NCI-H526 treated with DMSO at 0.1 percent for 48 hours (cell line): ENCODE results near the gene NOX3.

Source experiments
- DNase-seq: peaks from one replicate; lab custom pipeline; 2025; lab: John Stamatoyannopoulos, UW

NOX3 gene

GRCh38 chr6:155432293-155432692, 23.3 kb downstream of the NOX3 start:
- no peak for DNase-seq

GRCh38 chr6:155429321-155429893, 26.2 kb downstream of the NOX3 start:
- no peak for DNase-seq

GRCh38 chr6:155426408-155426945, 29.2 kb downstream of the NOX3 start:
- DNase-seq: no peak

GRCh38 chr6:155424181-155424580, 31.5 kb downstream of the NOX3 start:
- no peak for DNase-seq

- no peak for DNase-seq
Measured at GRCh38 chr6:155422635-155423034, 33.0 kb downstream of the NOX3 start.

- no peak for DNase-seq
Measured at GRCh38 chr6:155420492-155420891, 35.1 kb downstream of the NOX3 start.

- no peak for DNase-seq
Measured at GRCh38 chr6:155419161-155419560, 36.5 kb downstream of the NOX3 start.

- DNase-seq: no peak
Measured at GRCh38 chr6:155418017-155418761, 37.5 kb downstream of the NOX3 start.

- no peak for DNase-seq
Measured at GRCh38 chr6:155417454-155417853, 38.2 kb downstream of the NOX3 start.

GRCh38 chr6:155415953-155416352, 39.7 kb downstream of the NOX3 start:
- no peak for DNase-seq

- no peak for DNase-seq
Measured at GRCh38 chr6:155414049-155414448, 41.6 kb downstream of the NOX3 start.

GRCh38 chr6:155412335-155412734, 43.3 kb downstream of the NOX3 start:
- no peak for DNase-seq

- DNase-seq: no peak
Measured at GRCh38 chr6:155411154-155412052, 44.2 kb downstream of the NOX3 start.

GRCh38 chr6:155409391-155409790, 46.2 kb downstream of the NOX3 start:
- DNase-seq: no peak

- no peak for DNase-seq
Measured at GRCh38 chr6:155408981-155409380, 46.7 kb downstream of the NOX3 start.

GRCh38 chr6:155408231-155408630, 47.4 kb downstream of the NOX3 start:
- DNase-seq: no peak

GRCh38 chr6:155406801-155407200, 48.8 kb downstream of the NOX3 start:
- no peak for DNase-seq

GRCh38 chr6:155404937-155405336, 50.7 kb downstream of the NOX3 start:
- DNase-seq: no peak

- no peak for DNase-seq
Measured at GRCh38 chr6:155402656-155403304, 52.9 kb downstream of the NOX3 start.

GRCh38 chr6:155400654-155400965, 55.0 kb downstream of the NOX3 start:
- DNase-seq: no peak

GRCh38 chr6:155399745-155400653, 55.6 kb downstream of the NOX3 start:
- DNase-seq: no peak
